ENCODE measurements around the gene NUAK2.

DNA sequence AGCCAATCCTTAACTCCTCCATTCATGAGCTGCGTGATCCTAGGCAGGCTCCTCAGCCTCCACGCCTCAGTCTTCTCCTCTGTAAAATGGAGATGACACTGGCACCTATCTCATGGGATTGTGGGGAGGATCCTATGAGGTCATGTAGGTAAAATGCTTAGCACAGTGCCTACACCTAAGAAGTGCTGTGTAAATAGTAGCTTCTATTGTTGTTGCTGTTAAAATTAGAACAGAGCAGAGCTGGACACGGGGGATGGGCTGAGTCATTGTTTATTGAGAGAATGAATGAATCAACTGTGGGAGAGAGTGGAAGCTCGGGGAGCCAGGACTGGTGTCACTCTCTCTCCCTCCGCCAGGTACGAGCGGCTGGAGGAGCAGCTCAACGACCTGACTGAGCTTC, 50.8 kb downstream of the NUAK2 start:
- TF ChIP-seq, protein P1, sequence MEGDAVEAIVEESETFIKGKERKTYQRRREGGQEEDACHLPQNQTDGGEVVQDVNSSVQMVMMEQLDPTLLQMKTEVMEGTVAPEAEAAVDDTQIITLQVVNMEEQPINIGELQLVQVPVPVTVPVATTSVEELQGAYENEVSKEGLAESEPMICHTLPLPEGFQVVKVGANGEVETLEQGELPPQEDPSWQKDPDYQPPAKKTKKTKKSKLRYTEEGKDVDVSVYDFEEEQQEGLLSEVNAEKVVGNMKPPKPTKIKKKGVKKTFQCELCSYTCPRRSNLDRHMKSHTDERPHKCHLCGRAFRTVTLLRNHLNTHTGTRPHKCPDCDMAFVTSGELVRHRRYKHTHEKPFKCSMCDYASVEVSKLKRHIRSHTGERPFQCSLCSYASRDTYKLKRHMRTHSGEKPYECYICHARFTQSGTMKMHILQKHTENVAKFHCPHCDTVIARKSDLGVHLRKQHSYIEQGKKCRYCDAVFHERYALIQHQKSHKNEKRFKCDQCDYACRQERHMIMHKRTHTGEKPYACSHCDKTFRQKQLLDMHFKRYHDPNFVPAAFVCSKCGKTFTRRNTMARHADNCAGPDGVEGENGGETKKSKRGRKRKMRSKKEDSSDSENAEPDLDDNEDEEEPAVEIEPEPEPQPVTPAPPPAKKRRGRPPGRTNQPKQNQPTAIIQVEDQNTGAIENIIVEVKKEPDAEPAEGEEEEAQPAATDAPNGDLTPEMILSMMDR (IDR thresholded peaks at IDR 0.05), result no peak
- TF ChIP-seq EP300 (IDR thresholded peaks at IDR 0.05) (no peak), POLR2AphosphoS5 (IDR thresholded peaks at IDR 0.05) (no peak), POLR2A (IDR thresholded peaks at IDR 0.05) (no peak)

Measured in upper lobe of left lung (tissue), 4 donors.